OCI-M2 (cell line): ENCODE data around the gene ENC1.
"Not testable (repeated sequence)": the region's sequence is repeated elsewhere in the genome, so short reads cannot be mapped to it uniquely, and the experiment has no call there.

Experiments used
- DNase-seq: peaks from one replicate; lab custom pipeline; 2025; ENCODE audit not compliant: unreplicated experiment; lab: John Stamatoyannopoulos, UW

ENC1 gene, protein sequence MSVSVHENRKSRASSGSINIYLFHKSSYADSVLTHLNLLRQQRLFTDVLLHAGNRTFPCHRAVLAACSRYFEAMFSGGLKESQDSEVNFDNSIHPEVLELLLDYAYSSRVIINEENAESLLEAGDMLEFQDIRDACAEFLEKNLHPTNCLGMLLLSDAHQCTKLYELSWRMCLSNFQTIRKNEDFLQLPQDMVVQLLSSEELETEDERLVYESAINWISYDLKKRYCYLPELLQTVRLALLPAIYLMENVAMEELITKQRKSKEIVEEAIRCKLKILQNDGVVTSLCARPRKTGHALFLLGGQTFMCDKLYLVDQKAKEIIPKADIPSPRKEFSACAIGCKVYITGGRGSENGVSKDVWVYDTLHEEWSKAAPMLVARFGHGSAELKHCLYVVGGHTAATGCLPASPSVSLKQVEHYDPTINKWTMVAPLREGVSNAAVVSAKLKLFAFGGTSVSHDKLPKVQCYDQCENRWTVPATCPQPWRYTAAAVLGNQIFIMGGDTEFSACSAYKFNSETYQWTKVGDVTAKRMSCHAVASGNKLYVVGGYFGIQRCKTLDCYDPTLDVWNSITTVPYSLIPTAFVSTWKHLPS

DNA sequence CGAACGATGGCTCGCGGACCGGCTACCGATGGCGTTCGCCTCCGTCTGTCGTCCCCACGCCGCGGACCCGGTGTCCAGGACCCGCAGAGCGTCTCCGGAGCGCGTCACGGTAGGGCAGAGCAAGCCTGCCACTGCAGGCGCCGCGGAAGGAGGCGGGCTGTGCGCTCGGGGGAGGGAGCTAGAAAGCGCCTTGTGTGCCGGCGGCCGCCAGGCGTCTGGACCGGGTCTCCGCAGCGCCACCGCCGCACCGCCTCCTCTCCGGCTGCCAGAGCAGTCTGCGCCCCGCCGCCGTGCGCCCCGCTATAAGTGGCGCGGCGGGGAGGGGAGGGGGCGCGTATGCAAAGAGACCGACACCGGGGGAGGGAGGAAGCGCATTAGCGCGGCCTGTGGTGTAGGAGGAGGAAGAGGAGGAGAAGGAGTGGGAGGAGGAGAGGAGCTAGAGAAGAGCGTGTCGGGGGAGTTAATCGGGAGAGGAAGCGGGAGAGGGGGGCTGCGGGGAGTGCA lies at the start of gene ENC1:
Gene ENC1, minus strand, starts transcription at position 279 of the 504 bp plus-strand sequence. CDS start 4,243 bp downstream, outside the sequence.
- no peak for DNase-seq

DNA sequence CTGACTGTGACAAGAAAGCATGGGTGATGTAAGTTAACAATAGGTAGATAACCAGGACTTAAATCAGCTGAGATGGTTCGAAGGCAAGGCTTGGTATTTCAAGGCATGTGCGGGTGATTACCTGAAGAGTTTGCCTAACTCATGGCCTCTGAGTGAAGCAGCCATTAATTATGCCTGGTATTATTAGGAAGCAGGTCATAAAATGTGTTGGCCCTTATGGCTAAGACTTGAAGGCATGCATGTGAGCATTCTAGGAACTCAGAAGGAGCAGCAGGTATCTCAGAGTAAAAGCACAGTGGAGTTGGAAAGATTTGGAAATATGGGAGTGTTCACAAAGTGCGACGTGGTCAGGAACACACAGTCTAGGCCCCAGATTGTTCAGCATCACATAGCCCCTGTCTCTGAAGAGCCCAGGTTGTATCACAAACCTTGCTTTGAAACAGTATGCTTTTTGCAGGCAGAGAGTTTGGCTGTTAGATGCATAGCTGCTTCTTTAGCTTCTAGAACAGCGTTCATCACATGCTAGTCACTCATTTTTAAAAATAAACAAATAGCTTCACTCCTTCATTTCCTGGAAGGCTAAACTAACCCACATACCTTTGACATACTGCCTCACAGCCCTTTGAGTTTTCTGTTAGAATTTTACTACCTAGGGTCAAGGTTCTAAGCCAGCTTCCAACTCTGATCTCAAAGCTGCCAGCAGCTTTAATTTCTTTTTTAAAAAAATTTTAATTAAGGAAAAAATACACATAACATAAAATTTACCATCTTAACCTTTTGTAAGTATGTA lies 46.6 kb upstream of the ENC1 start:
- no peak for DNase-seq

DNA sequence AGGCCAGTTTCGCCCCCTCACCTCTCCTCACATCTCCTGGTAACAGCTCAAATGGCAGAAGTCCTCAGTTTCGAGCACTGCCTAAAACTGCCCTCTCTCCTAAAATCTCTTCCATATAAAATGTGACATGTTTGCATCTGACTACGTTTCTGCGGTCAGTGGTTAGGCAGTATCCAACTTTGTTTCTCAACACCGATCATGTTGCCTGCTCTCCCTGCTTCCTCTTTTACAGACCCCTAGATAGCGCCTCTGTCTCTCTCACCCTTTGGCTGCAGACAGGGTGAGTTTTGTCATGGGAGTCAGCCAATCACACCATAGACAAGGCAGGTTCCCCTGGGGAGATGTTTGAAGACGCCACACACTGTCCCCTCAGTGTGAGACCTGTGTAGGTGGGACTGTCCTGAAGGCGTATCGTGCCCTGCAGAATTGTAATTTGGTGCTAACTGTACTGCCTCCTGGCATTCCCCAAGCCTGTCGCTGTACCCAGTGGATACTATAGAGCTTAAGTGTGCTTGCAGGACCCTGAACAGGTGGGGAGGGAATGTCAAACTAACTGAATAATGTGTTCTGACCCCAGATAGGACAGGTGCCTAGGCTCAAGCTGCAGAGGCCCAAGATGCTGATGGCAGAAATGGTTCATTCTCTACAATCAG lies 45.6 kb upstream of the ENC1 start:
- DNase-seq, result no peak

DNA sequence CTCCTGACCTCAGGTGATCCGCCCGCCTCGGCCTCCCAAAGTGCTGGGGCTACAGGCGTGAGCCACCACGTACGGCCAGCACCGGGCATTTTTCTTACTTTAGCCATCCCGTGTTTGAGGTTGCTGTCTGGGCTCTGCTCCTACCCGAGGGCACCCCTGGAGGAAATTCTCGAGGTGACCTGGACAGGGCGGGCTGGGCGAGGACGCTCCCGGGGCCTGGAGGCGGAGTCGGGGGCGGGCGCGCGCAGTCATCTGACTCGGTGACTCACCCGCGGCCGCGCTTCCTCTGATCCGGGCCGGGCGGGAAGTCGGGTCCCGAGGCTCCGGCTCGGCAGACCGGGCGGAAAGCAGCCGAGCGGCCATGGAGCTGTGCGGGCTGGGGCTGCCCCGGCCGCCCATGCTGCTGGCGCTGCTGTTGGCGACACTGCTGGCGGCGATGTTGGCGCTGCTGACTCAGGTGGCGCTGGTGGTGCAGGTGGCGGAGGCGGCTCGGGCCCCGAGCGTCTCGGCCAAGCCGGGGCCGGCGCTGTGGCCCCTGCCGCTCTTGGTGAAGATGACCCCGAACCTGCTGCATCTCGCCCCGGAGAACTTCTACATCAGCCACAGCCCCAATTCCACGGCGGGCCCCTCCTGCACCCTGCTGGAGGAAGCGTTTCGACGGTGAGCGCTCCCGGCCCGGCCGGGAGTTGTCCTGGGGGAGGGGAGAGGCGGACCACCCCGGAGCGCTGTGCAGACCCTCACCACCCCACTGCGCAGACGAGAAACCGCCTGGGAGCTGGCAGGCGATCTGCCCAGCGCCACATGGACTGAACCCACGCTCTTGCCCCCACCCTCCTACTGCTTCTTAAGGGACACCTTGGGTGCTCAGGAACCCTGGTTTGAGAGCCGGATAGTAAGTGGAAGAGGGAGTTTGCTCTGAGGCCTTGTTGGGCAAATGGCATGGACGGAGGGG lies 44.6 kb upstream of the ENC1 start, which contains the start of gene HEXB:
Gene HEXB, plus strand, starts transcription at position 334 of the 952 bp plus-strand sequence. Its CDS starts 28 bp downstream, at position 362.
- DNase-seq, result no peak

DNA sequence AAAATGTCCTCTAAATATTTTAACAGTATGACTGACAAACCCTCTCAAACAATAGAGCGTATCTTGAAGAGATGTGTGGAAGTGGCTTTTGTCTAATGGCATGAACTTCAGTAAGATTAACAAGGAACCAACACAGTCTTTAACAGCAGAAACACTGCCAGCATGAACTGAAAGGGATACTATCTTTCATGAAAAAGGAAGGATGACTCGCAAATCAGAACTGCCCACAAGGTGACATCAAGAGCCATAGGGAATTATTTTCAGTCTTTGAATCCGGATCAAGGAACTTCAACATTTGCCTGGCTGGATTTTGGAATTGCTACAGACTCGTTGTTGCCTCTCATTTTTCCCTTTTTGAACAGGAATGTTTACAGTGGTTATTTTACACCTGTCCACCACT lies 39.4 kb upstream of the ENC1 start:
- DNase-seq, result no peak

DNA sequence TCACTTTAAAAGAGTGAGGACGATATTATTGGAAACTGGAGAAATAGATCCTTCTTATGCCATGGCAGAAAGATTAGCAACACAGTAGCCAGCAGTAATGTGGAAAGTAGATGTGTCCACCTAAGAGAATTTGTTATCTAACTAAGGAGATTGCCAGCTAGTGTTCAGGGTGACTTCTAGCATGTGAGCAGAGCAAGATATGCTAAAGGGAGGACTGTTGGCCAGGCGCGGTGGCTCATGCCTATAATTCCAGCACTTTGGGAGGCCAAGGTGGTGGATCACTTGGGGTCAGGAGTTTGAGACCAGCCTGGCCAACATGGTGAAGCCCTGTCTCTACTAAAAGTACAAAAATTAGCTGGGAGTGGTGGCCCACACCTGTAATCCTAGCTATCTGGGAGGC lies 38.8 kb upstream of the ENC1 start:
- not testable (repeated sequence) for DNase-seq

DNA sequence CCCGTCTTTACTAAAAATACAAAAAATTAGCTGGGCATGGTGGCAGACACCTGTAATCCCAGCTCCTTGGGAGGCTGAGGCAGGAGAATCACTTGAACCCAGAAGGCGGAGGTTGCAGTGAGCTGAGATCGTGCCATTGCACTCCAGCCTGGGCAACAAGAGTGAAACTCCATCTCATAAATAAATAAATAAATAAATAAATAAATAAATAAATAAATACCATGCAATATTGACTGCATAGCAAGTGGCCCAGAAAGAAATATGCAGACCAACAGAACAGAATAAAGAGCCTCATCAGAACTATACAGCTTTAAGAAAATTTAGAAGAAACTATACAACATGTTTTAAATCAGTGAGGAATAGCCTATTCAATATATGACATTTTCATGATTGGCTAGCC lies 37.6 kb upstream of the ENC1 start:
- not testable (repeated sequence) for DNase-seq

DNA sequence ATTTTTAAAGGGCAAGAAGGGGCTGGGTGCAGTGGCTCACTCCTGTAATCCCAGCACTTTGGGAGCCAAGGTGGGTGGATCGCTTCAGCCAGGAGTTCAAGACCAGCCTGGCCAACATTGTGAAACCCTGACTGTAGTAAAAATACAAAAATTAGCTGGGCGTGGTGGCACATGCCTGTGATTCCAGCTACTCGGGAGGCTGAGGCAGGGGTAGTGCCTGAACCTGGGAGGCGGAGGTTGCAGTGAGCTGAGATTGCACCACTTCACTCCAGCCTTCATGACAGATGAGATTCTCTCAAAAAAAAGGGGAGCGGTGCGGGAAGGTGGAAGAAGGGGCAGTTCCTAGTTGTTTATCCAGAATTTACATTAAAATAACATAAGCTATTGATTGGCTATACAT lies 35.9 kb upstream of the ENC1 start:
- not testable (repeated sequence) for DNase-seq

DNA sequence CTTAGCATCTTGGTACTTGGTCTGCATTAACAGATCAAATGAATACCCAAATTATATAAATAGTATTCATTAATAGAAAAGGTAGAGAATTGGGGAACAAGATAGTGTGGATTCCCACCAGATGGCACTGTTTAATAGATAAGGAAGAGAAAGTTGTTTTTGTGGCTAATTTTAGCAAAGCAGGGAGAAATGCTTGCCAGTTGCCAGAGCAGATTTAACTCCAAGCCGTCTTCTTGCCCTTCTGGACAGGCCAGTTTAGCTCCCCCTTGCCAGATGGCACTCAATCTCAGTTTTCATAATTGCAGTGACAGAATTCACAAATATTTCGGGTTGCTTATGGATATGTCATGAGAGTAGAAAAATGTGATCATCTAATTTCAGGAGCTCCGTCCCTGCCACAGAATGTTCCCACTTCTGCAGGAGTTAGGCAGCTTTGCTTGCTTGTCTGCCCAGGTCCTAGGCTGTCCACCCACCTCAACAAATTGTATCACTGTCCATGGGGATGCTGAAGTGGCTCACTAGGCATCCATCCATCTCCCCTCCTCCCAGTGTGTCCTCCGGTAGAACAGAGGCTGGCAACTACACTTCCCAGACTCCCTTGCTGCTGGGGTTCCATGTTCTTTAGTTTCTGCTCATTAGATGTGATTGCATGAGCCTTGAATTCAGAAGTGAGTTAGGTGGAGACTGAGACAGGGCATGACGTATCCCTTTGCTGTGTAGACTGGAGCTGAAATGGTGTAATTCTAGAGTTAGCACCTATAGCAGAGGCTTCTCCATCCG lies 32.7 kb upstream of the ENC1 start:
- no peak for DNase-seq

DNA sequence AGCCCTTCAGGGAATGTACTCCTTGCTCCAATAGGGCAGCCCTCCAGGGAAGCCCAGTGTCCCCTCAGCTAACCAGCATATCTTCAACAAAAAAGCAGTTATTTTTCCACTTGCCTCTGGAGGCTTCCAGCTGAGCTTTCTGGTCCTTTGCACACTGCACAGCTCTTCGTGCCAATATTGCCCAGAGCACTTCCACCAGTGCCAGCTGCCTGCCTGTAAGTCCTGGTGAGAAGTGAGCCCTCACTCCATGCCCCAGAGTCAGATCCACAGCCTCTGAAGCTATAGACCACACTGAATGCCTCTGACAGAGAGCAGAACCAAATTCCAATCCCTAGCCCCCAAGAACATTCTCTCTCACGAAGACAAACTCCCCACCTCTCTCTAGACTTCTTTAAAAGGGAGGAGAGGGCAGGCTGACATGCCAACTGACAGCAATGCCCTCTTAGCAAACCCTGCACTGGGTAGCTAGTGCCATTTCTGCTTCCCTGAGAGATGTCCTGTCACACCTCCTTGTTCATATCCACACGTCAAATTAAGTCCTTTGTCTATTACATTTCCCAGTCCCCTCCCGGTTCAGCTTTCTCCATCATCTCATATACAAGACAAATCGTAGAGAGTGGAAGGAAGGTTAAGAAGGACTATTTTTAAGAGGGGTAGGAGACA lies 31.8 kb upstream of the ENC1 start:
- DNase-seq, result no peak

DNA sequence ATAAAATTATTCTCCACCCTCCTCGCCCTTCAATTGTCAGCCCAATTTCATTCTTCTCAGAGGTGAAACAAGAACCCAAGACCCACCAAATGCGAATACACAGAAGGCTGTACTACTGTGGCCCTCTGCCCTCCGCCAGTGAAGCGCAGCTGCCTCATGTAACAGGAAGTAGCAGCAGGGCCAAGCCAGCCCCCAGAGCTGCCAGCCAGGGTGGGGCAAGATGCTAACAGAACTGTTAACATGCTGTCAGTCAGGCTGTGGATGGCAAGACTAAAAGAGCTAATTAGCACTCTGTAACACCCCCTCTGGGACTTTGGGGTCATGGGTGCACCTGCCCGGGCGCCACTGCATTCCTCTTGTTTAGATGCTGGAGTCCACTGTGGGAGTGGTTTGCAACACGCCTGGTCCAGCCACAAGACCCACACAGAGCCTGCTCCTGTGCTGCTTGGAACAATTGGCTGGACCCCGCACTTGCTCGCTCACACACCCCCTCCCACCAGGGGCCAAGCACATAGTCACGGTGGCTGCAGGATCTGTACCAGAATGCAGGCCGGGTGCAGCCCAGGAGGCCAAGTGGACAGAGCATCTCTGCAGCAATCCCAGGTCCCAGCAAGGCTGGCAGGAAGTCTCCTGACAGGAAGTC lies 30.0 kb upstream of the ENC1 start:
- no peak for DNase-seq

DNA sequence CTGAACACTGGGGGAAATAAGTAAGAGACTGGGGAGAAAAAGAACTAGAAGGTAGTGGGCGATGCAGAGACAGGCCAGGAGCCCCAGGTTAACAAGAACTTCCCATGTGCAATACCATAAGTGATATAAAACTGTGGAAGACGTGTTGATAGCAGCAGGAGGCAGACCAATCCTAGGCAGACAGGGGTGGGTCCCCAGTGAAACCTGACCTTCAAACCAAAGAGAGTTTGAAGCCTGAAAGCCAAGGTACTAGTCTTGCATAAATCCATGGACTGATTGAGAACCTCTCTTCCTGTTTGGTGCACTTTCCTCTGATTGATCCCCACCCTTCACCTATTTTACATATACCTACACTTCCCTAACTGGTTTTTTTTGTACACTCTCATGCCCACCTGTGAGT lies 29.3 kb upstream of the ENC1 start:
- DNase-seq, result no peak

DNA sequence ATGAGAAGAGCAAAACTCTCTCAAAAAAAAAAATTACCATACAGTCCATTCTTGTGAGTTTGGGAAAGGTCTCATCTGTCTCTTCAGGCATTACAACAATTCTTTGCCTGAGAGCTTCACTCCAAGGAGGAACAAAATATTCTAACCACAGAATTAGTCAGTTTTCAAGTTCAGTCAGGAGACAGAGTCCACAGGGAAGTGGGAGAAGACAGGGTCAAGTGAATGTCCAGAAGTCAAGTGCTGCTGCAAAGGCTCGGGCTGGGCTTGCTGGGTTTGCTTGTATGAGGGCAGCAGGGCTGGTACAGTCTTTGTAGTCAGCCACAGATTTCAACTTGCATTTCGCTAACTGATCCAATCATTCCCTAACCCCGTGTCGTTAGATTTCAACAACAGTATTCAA lies 26.9 kb upstream of the ENC1 start:
- no peak for DNase-seq

DNA sequence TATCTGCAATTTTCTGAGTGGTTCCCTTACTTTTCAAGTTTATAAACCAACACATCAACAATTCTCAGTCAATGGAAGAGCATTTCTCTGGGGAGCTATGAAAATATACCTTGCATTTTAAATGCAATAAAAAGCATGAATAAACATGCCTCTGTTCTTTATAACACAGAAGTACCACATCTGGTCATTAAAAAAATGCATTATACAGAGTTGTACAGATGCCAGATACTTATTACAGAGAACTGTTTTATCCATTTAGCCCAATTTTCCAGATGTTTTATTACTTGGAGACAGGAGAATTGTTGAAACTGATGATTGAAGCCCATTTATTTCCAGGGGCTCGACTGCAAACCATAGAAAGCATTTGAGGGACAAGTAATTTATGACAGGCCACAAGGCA lies 25.3 kb upstream of the ENC1 start:
- no peak for DNase-seq

DNA sequence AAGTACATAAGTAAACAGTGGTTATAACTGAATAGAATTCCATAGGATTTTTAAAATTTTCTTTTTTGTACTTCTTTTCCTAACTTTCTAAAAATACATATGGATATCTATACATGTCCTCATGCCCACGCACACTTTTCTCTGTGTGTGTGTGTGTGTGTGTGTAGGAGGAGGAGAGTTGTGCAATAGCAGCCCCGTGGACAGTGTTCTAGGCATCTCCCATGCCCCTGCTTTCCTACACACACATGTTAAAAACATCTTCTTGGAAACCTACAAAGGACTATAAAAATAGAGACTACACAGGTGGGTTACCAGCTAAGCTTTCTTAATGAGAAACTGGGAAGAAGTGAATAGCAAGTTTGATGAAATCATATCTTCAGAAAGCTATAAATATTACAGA lies 24.7 kb upstream of the ENC1 start:
- no peak for DNase-seq

DNA sequence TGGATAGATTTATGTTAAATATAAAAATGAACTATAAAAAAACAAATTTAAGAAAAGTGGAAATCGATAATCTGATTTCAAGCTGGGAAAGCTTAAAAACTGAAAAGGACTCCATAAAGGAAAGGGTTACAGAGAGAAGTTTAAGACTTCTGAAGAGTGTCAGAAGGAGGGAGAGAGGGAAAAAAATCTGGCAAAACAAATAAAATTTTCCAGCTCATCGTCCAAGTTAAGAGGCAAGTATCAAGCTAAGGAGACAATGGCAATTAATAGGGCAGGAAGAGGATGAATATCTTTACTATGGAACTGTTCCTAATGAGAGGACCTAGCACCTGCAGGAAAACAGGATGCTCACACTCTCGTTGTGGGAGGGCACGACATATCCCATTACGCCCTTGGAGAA lies 24.0 kb upstream of the ENC1 start:
- no peak for DNase-seq

DNA sequence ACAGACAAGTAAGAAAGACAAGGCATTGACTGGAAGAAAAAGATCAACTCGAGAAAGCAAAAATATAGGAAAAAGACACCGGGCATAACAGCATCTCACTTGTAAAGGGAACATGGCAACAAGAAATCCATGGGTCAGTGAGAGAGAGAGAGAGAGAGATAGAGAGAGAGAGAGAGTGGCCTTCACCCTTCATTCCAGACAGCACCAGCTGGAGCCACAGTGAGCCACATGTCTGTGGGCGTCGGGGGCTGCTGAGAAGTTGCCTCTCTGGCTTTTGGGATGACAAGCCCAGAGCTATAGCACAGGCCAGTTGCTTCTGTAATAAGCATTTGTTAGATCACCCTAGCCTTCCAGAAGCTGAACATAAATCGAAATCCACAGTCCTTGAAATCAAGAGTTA lies 20.3 kb upstream of the ENC1 start:
- DNase-seq, result no peak

DNA sequence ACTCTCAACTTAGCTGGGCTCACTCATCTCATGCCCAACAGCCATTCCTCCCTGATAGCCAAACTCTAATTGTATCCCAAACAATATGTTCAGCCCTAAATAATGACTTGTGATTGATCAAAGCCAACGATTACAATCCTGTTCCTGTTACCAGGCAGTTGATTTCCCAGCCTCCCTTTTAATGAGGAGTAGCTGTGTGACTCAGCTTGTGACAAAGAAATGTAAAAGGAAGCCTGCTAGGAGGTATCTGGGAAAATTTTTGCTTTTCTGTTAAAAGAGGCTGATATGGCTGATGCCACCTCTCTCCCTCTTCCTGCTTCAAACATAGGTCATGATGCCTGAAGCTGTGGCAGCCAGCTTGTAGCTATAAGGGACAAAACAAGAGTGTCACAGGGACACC lies 19.6 kb upstream of the ENC1 start:
- DNase-seq, result no peak
